CD4-positive, alpha-beta T cell (primary cell): ENCODE data around the gene SASS6. TPM values are rescaled to one million over a fixed set of nuclear protein-coding genes. Genes with fewer than 3 reads are reported as not detected.
A peak's percentile ranks its signal among the peaks of the same experiment; 100 is the strongest.
"Not testable (repeated sequence)": the region's sequence is repeated elsewhere in the genome, so short reads cannot be mapped to it uniquely, and the experiment has no call there.

Experiments used
- ATAC-seq: fragments of 200-7000 bp; cut with Tn5 transposase; one replicate; pipeline ENCODE4 v1.10.0; 2022; ENCODE audit warnings: mild to moderate bottlenecking; ENCODE audit not compliant: poor library complexity
- CTCF ChIA-PET: fragments of 350-600 bp; sonication (Branson Sonifier 250); formaldehyde crosslinking; loops from one replicate; lab custom pipeline; 2021; ENCODE audit warnings: antibody characterized with exemption, inconsistent platforms; lab: Charles Lee
- POLR2A ChIA-PET: fragments of 350-600 bp; sonication (Branson Sonifier 250); formaldehyde crosslinking; loops from one replicate; lab custom pipeline; 2021; ENCODE audit warnings: antibody characterized with exemption, inconsistent platforms; lab: Charles Lee
- DNase-seq, 14 experiments: peaks; one replicate each; pipeline ENCODE4 v3.0.0-alpha.2; 2013 to 2020; ENCODE audit warnings: mixed read lengths in 2 of 14
- H3K27ac ChIP-seq, 2 donors: one replicate each; pipeline versions ENCODE4 v1.5.1 to v1.7.0; 2013; ENCODE audit warnings: low read length in 2 of 2, low read depth in 1 of 2, mild to moderate bottlenecking in 1 of 2
- H3K27me3 ChIP-seq, 2 experiments: 1 replicate in 1 of 2; 2 replicates in 1 of 2; pipeline versions ENCODE4 v1.6.1 to v1.7.0; 2013; ENCODE audit warnings: low read length in 2 of 2, control low read depth in 1 of 2, mild to moderate bottlenecking in 1 of 2, moderate library complexity in 1 of 2; ENCODE audit not compliant: insufficient read depth in 2 of 2, control insufficient read depth in 1 of 2
- H3K36me3 ChIP-seq: one replicate; pipeline ENCODE4 v1.6.1; 2013; ENCODE audit warnings: low read length, control low read depth; ENCODE audit not compliant: insufficient read depth
- H3K4me1 ChIP-seq: one replicate; pipeline ENCODE4 v1.6.1; 2013; ENCODE audit warnings: low read length, control low read depth; ENCODE audit not compliant: insufficient read depth
- H3K4me3 ChIP-seq: one replicate; pipeline ENCODE4 v1.5.1; 2013; ENCODE audit warnings: mild to moderate bottlenecking, low read length, moderate library complexity
- H3K9me3 ChIP-seq, 2 experiments: 1 replicate in 1 of 2; 2 replicates in 1 of 2; pipeline versions ENCODE4 v1.6.1 to v1.7.0; 2013; ENCODE audit warnings: low read length in 2 of 2, mild to moderate bottlenecking in 2 of 2, control low read depth in 1 of 2, moderate library complexity in 1 of 2; ENCODE audit not compliant: control insufficient read depth in 1 of 2, insufficient read depth in 1 of 2
- H3K27ac Mint-ChIP-seq: one replicate; pipeline ENCODE4 v1.8.0; 2020; ENCODE audit warnings: mixed read lengths
- H3K27me3 Mint-ChIP-seq: one replicate; pipeline ENCODE4 v1.8.0; 2021; ENCODE audit warnings: mixed read lengths
- H3K36me3 Mint-ChIP-seq: one replicate; pipeline ENCODE4 v1.8.0; 2021; ENCODE audit warnings: low read depth, mixed read lengths
- H3K4me1 Mint-ChIP-seq: one replicate; pipeline ENCODE4 v1.8.0; 2021; ENCODE audit warnings: low read depth, mixed read lengths
- H3K4me3 Mint-ChIP-seq: one replicate; pipeline ENCODE4 v1.8.0; 2020; ENCODE audit warnings: mild to moderate bottlenecking, mixed read lengths
- H3K9me3 Mint-ChIP-seq: one replicate; pipeline ENCODE4 v1.8.0; 2020; ENCODE audit warnings: mixed read lengths
- intact Hi-C, 2 experiments: fragments of 100-400 bp; cut with DNase I in 1 of 2; cut with micrococcal nuclease in 1 of 2; formaldehyde crosslinking; loops; one replicate each; pipeline versions ENCODE4 v1.15.1 to v1.9.0; 2023 to 2025; cut with DNase I, micrococcal nuclease
- total RNA-seq, 174 experiments: library from RNA in 2 of 174; stranded (reverse) in 2 of 174; gene quantifications; one replicate each; pipeline ENCODE4 v1.2.3 and lab custom pipeline; 2021 to 2026
- TF ChIP-seq, protein P1 (sequence below): fragments of 200-600 bp; IDR thresholded peaks from one replicate; pipeline ENCODE4 v1.8.0; 2022; ENCODE audit warnings: antibody characterized with exemption, mild to moderate bottlenecking

Gene SASS6
- total RNA-seq, 2 experiments from 2014 or later = 1.7 to 1.8 TPM

DNA sequence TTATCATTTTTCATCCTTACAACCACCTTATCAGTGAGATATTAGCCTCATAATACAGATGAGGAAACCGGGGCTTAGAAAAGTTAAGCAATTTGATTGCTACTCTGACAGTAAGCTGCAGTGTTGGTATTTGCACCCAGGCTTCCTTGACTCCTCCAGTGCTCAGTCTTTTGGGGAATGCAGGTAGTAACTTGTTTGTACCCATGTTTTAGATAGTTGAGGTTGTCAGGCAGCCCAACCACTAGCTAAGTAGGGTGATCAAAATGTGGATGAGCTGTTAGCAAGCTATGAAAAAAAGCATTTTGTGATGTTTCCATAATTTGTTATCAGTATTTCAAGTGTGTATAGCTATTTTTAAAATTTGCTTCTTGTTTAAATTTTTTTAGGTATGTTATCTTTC lies 80.8 kb downstream of the SASS6 start:
- H3K36me3 ChIP-seq = peaks cover 15% of the 10 kb centered on the region
- H3K9me3 Mint-ChIP-seq = no peaks in the 10 kb centered on the region
- DNase-seq = no peak
- ATAC-seq = no peak
- H3K36me3 Mint-ChIP-seq = peaks cover 69% of the 10 kb centered on the region
- no peak overlapping the region for H3K4me3 ChIP-seq
- H3K27me3 Mint-ChIP-seq = no peaks in the 10 kb centered on the region
- CTCF ChIA-PET = interaction anchor here (1.2 kb wide), 1 partner anchor 9 kb away, joined by 3 read pairs; no protein-coding TSS in a partner anchor
- peaks cover 18% of the 10 kb centered on the region for H3K4me1 ChIP-seq
- no peaks in the 10 kb centered on the region for H3K27me3 ChIP-seq
- POLR2A ChIA-PET = interaction anchor here (0.6 to 0.8 kb wide), 2 partner anchors 12 to 1270 kb away, joined by 3 to 5 read pairs; no protein-coding TSS in a partner anchor
- H3K27ac ChIP-seq = no peak overlapping the region
- H3K9me3 ChIP-seq = no peaks in the 10 kb centered on the region
- TF ChIP-seq, protein P1, sequence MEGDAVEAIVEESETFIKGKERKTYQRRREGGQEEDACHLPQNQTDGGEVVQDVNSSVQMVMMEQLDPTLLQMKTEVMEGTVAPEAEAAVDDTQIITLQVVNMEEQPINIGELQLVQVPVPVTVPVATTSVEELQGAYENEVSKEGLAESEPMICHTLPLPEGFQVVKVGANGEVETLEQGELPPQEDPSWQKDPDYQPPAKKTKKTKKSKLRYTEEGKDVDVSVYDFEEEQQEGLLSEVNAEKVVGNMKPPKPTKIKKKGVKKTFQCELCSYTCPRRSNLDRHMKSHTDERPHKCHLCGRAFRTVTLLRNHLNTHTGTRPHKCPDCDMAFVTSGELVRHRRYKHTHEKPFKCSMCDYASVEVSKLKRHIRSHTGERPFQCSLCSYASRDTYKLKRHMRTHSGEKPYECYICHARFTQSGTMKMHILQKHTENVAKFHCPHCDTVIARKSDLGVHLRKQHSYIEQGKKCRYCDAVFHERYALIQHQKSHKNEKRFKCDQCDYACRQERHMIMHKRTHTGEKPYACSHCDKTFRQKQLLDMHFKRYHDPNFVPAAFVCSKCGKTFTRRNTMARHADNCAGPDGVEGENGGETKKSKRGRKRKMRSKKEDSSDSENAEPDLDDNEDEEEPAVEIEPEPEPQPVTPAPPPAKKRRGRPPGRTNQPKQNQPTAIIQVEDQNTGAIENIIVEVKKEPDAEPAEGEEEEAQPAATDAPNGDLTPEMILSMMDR = no peak
- no peak overlapping the region for H3K4me3 Mint-ChIP-seq
- H3K27ac Mint-ChIP-seq = no peak overlapping the region
- intact Hi-C loops = no loop called here
- peaks cover 68% of the 10 kb centered on the region for H3K4me1 Mint-ChIP-seq

DNA sequence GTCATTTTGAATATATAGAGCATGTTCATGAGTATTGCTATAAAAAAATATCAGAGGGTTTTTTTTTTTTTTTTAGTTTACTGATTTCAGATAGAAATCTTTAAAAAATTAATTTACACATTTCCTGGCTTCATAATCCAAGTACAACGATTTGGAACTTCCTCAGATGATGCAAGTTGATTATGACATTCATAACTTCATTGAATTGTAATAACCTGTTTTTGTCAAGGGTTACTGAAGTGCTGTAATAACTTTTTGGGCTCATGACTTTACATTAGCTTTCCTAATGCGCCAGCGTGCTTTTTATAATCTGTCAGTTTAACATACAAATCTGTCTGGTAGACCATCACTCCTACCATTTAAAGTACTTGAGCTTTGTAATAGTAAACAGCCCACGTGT lies 81.3 kb downstream of the SASS6 start:
- Mint-ChIP-seq H3K4me3 (no peak overlapping the region), H3K27ac (no peak overlapping the region), H3K9me3 (no peaks in the 10 kb centered on the region), H3K4me1 (peaks cover 68% of the 10 kb centered on the region), H3K36me3 (peaks cover 69% of the 10 kb centered on the region), H3K27me3 (no peaks in the 10 kb centered on the region)
- intact Hi-C loops = no loop called here
- ChIA-PET CTCF (interaction anchor here (1.2 kb wide), 1 partner anchor 10 kb away, joined by 3 read pairs; no protein-coding TSS in a partner anchor), POLR2A (interaction anchor here (0.6 to 0.8 kb wide), 3 partner anchors 12 to 140 kb away, joined by 3 to 6 read pairs (median 4); no protein-coding TSS in a partner anchor)
- Histone ChIP-seq H3K9me3 (no peaks in the 10 kb centered on the region), H3K27me3 (no peaks in the 10 kb centered on the region), H3K4me1 (peaks cover 19% of the 10 kb centered on the region), H3K27ac (no peak overlapping the region), H3K36me3 (peaks cover 10% of the 10 kb centered on the region), H3K4me3 (no peak overlapping the region)
- no peak for ATAC-seq
- TF ChIP-seq, protein P1 = no peak
- DNase-seq = no peak

DNA sequence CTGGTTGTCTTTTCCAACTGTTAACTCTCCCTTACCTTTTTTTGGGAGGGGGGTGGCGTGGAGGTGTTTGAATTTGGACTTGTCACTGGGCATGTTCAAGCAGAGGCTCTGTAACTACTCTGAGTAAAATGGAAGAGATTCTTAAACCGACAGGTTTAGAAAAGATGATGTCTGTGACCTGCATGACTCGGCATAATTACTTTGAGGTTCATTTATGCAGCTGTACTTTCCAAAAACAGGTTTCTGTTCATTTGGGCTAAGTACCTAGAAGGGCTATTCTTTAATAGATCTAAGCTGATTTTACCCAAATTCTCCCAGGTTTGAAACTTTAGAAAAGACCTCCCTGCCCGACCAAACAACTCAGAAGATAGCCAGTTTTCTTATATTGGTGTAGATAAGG lies 82.6 kb downstream of the SASS6 start:
- Mint-ChIP-seq H3K36me3 (peaks cover 64% of the 10 kb centered on the region), H3K27me3 (no peaks in the 10 kb centered on the region), H3K27ac (peak overlapping the region; percentile 24), H3K4me1 (peaks cover 73% of the 10 kb centered on the region), H3K9me3 (no peaks in the 10 kb centered on the region), H3K4me3 (no peak overlapping the region)
- ChIA-PET POLR2A (no interaction called here), CTCF (no interaction called here)
- DNase-seq = no peak
- H3K4me1 ChIP-seq = peaks cover 23% of the 10 kb centered on the region
- H3K27ac ChIP-seq = no peak overlapping the region
- no peak overlapping the region for H3K4me3 ChIP-seq
- TF ChIP-seq, protein P1 = no peak
- H3K9me3 ChIP-seq = no peaks in the 10 kb centered on the region
- intact Hi-C loops = no loop called here
- H3K36me3 ChIP-seq = peaks cover 9% of the 10 kb centered on the region
- no peaks in the 10 kb centered on the region for H3K27me3 ChIP-seq
- ATAC-seq = no peak

DNA sequence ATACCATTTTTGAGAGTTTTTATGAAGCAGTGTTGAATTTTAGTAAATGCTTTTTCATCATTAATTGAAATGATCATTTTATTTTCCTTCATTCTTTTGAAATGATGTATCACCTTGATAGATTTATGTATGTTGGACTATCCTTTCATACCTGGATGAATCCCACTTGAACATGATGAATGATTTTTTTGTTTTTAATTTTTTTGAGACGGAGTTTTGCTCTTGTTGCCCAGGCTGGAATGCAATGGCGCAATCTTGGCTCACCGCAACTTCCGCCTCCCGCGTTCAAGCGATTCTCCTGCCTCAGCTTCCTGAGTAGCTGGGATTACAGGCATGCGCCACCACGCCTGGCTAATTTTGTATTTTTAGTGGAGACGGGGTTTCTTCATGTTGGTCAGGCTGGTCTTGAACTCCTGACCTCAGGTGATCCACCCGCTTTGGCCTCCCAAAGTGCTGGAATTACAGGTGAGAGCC lies 85.5 kb downstream of the SASS6 start:
- Mint-ChIP-seq H3K4me3 (peak overlapping the region; percentile 61), H3K4me1 (peaks cover 86% of the 10 kb centered on the region), H3K36me3 (peaks cover 66% of the 10 kb centered on the region), H3K27ac (peak overlapping the region; percentile 60)
- H3K9me3 Mint-ChIP-seq, intact Hi-C loops, ATAC-seq, DNase-seq, H3K27me3 Mint-ChIP-seq, H3K27me3 ChIP-seq, H3K27ac ChIP-seq, H3K9me3 ChIP-seq, H3K4me3 ChIP-seq: not testable (repeated sequence)
- H3K4me1 ChIP-seq = peaks cover 31% of the 10 kb centered on the region
- H3K36me3 ChIP-seq = peaks cover 14% of the 10 kb centered on the region
- ChIA-PET POLR2A (interaction anchor here (1.2 kb wide), 1 partner anchor 8 kb away, joined by 3 read pairs; no protein-coding TSS in a partner anchor), CTCF (interaction anchor here (0.7 kb wide), 1 partner anchor 40 kb away, joined by 4 read pairs; no protein-coding TSS in a partner anchor)
